CD4-positive, alpha-beta T cell treated with Interleukin-15 for 4 hours (primary cell): ENCODE data around the gene RIPOR2.
"Not testable (repeated sequence)": the region's sequence is repeated elsewhere in the genome, so short reads cannot be mapped to it uniquely, and the experiment has no call there.

Source experiments
- DNase-seq: peaks from one replicate; pipeline ENCODE4 v3.0.0-alpha.2; 2020; ENCODE audit warnings: low spot score

RIPOR2 gene

DNA sequence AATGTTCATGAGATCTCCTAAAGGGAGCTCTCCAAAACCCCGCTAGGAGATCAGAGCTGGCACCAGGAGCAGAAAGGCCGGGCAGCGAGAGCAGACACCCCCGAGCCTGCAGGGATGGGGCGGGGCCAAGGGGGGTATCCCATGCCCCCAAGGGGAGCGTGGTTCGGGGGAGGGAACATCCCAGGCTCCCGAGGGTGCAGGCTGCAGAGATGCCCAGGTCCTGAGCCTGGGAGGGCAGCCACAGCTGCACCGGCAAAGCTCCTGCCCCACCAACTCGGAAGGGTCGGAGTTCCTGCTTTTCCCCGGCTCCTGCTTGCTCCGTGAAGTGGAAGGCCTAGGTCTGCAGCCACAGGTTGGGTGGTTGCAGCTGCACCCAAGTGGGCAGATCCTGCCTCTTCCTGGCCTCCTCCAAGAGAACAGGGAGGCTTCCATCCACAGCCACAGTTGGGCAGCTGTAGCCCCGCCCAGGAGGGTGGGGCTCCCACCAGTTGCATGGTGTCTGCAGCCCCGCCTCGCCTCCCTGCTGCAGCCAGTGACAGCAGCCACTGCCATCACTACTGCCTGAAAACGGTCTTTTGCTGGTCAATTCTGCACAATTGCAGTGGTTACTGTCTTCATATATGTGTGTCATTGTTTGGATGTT, 174.4 kb downstream of the RIPOR2 start:
- DNase-seq = no peak

DNA sequence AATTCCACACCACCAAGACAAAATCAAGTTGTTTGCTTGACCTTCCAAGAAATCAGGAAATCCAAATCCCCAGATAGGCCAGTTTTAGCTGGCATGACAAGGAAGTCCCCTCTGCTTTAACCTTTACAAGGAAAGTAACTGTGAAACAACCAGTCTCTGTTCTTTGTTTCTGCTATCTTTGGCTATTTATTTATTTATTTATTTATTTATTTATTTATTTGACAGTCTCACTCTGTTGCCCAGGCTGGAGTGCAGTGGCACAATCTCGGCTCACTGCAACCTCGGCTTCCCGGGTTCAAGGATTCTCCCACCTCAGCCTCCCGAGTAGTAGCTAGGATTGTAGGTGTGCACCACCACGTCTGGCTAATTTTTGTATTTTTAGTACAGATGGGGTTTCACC, 175.6 kb downstream of the RIPOR2 start:
- DNase-seq = no peak

DNA sequence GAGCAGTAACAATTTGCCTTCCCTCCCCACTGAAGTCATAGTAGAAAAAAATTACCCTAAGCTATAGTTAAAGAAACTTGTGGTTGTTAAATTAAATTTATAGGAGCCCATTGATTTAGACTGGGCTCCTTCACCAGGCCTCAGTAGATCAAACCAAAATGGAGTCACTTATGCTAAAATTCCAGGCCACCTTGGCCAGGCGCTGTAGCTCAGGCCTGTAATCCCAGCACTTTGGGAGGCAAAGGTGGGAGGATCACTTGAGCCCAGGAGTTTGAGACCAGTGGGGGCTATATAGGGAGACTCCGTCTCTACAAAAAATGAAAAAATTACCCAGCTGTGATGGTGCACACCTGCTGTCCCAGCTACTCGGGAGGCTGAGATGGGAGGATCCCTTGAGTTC, 176.0 kb downstream of the RIPOR2 start:
- DNase-seq = no peak

DNA sequence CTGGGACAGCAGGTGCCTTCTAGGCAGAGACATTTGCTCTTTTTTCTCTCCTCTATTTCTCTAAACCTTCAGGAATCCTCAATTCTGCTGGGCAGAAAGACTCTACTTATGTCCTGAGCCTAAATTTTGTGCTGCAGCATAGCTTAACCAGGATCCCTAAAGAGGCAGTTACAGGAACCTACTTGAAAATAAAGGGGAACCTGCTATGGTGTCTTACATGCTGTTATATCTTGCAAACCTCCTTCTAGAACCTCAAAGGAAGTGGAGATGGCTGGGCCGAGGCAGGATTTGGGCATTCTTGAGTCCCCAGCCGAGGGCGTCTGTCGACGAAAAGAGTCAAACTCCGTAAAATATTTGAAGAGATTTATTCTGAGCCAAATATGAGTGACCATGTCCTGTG, 178.1 kb downstream of the RIPOR2 start:
- DNase-seq = no peak

DNA sequence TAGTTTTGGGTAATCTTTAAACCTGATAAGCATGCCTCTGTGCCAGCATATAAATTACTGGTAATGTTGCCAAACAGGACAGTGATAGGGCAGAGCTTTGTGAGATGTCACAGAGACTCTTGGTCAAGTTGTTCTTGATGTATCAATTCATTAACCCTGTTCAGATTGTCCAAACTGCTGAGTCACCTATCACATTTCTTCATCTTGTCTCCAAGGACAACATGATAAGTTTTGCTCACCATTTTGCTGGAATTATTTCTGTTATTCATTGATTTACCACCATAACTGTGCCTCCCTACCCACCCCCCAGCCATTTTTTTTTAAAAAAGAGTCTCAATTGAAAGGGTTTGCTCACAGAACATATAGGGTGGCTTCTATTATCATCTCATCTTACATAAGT, 180.5 kb downstream of the RIPOR2 start:
- no peak for DNase-seq

DNA sequence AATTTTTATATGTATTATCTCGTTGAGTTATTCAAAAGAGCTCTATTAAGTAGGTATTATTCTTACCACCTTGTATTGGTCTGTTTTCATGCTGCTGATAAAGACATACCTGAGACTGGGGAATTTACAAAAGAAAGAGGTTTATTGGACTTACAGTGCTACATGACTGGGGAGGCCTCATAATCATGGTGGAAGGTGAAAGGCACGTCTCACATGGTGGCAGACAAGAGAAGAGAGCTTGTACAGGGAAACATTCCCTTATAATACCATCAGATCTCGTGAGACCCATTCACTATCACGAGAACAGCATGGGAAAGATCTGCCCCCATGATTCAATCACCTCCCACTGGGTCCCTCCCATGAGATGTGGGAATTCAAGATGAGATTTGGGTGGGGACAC, 181.4 kb downstream of the RIPOR2 start:
- not testable (repeated sequence) for DNase-seq
